Body of pancreas (tissue), 4 donors: ENCODE measurements around the gene ACKR3. TPM values are rescaled to one million over a fixed set of nuclear protein-coding genes. Genes with fewer than 3 reads are reported as not detected.

Experiments
- ATAC-seq: fragments of 150-250 bp; one replicate; pipeline ENCODE4 v1.9.1; 2016
- DNase-seq, 4 donors: peaks; one replicate each; pipeline ENCODE4 v3.0.0-alpha.2; 2019
- H3K27ac ChIP-seq, 4 donors: fragments of 200-600 bp; sonication (generic); 1 replicate in 3 of 4; 2 replicates in 1 of 4; pipeline versions ENCODE4 v1.5.1 to v1.6.1; 2016 to 2019; ENCODE audit warnings: mild to moderate bottlenecking in 1 of 4, mixed read lengths in 1 of 4, moderate library complexity in 1 of 4
- H3K27me3 ChIP-seq, 2 donors: fragments of 200-600 bp; sonication (generic); one replicate each; pipeline ENCODE4 v1.6.0; 2016; ENCODE audit warnings: mild to moderate bottlenecking in 1 of 2
- H3K36me3 ChIP-seq, 2 donors: fragments of 200-600 bp; sonication (generic); replicated peaks in 1 of 2; 2 replicates each; pipeline ENCODE4 v1.5.1; 2016; ENCODE audit warnings: low read depth in 2 of 2; ENCODE audit not compliant: insufficient read depth in 1 of 2
- H3K4me1 ChIP-seq: fragments of 200-600 bp; sonication (generic); one replicate; pipeline ENCODE4 v1.6.0; 2016
- H3K4me3 ChIP-seq, 2 donors: fragments of 200-600 bp; sonication (generic); 1 replicate in 1 of 2; 2 replicates in 1 of 2; pipeline ENCODE4 v1.5.1; 2016 to 2019
- H3K9me3 ChIP-seq, 3 donors: fragments of 200-600 bp; sonication (generic); 1 replicate in 2 of 3; 2 replicates in 1 of 3; pipeline ENCODE4 v1.5.1; 2016
- POLR2A ChIP-seq, 3 donors: fragments of 450-650 bp; IDR thresholded peaks; one replicate each; pipeline ENCODE4 v1.6.1; 2016; ENCODE audit warnings: antibody characterized with exemption in 3 of 3, mild to moderate bottlenecking in 2 of 3
- WGBS, 2 donors: methylation state at CpG; one replicate each; pipeline ENCODE4 v1.1.5; 2017; 5-methylcytosine and 5-hydroxymethylcytosine counted together
- intact Hi-C: fragments of 100-400 bp; cut with DNase I; formaldehyde crosslinking; loops from one replicate; pipeline ENCODE4 v1.15.1; 2023
- total RNA-seq, 2 donors: library from RNA; depleted of rRNA; stranded (reverse); fragments of >200 nt; gene quantifications; one replicate each; pipeline ENCODE4 v1.1.0, GENCODE V29; 2016
- TF ChIP-seq, protein P1 (sequence below), 7 experiments: fragments of 450-650 bp in 4 of 7; fragments of 200-600 bp in 3 of 7; sonication (generic) in 3 of 7; IDR thresholded peaks; one replicate each; pipeline ENCODE4 v1.5.1; 2016 to 2019; ENCODE audit warnings: antibody characterized with exemption in 7 of 7

ACKR3 gene
- total RNA-seq, 2 donors from 2014 or later: 10.4 to 18.1 TPM

DNA sequence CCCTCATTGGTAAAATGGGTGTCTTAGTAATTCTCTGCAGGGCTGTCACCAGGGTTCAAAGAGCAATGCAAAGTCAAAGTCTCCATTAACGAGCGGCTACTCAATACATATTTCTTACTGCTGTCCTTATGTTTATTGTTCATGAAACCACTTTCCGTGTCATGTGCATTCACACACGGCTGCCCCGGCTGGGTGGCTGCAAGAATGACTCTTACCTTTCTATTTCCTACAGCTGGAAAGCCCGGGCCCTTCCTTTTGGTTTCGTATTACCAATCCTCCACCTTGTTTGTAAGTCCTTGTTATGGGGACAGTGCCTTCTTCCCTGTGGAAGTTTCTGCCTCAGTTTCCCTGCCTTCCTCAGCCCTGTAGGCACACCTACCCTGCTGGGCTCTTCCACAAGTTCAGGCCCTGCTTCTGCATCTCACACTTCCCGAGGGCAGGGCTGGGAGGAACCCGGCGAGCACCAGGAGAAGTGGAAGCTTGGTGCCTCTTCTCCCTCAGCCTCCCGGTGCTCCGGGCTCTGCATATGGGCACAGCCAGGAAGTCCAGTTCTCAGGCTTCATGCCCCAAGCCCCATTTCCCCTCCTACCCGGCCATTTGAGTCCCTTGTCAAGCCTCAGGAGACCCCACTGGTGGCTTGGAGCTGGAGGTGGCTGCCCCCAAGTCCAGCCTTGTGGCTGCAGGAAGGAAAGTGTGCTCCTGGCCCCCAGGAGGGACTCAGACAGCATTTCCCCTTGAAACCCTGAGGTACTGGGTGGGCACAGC lies 18.7 kb upstream of the ACKR3 start:
- Histone ChIP-seq H3K9me3 (no peaks in the 10 kb centered on the region), H3K27ac (no peak overlapping the region), H3K4me1 (no peaks in the 10 kb centered on the region), H3K27me3 (no peaks in the 10 kb centered on the region), H3K36me3 (no peaks in the 10 kb centered on the region), H3K4me3 (no peak overlapping the region)
- no peak for DNase-seq
- intact Hi-C loops: no loop called here
- TF ChIP-seq POLR2A (IDR thresholded peaks at IDR 0.05): no peak
- TF ChIP-seq, protein P1, sequence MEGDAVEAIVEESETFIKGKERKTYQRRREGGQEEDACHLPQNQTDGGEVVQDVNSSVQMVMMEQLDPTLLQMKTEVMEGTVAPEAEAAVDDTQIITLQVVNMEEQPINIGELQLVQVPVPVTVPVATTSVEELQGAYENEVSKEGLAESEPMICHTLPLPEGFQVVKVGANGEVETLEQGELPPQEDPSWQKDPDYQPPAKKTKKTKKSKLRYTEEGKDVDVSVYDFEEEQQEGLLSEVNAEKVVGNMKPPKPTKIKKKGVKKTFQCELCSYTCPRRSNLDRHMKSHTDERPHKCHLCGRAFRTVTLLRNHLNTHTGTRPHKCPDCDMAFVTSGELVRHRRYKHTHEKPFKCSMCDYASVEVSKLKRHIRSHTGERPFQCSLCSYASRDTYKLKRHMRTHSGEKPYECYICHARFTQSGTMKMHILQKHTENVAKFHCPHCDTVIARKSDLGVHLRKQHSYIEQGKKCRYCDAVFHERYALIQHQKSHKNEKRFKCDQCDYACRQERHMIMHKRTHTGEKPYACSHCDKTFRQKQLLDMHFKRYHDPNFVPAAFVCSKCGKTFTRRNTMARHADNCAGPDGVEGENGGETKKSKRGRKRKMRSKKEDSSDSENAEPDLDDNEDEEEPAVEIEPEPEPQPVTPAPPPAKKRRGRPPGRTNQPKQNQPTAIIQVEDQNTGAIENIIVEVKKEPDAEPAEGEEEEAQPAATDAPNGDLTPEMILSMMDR (IDR thresholded peaks at IDR 0.05): no peak
- ATAC-seq: no peak
- 84 to 87% methylated on average over 12 to 13 of the region's 13 CpGs for WGBS, 2 donors

DNA sequence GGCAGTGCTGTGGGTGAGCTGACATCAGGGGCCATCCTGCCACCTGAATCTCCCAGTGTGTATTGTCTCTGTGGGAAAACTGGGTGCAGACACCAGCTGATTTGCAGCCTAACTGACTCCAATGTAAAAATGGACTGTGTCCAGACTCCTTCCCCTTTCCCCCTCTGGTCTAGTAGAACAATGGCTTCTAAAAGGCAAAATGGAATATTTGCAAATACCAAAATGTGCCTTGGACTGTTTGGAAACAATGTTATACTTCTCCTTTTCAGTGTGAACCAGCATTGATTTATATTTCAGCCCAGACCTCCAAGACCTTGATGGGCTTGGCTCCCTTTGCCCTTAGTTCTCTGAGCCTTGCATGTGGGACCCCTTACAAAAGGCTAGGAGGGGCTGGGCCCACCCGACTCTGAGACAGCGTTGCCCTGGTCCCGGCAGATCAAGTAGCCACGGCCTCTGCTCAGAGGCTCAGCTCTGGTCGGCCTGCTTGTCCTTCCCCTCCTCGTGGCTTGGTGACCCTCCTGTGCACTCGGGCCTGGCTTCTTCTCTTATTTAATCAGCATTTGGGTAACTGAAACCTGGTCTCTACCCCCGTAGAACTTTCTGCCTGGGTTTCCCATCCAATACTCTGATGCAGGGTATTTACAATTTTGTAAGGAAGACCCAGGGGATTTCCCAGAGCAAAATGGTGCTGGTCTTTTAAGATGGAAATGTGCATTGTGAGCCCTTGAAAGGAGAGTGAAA lies 18.0 kb upstream of the ACKR3 start:
- H3K36me3 ChIP-seq: no peaks in the 10 kb centered on the region
- H3K9me3 ChIP-seq: no peaks in the 10 kb centered on the region
- no peaks in the 10 kb centered on the region for H3K27me3 ChIP-seq
- no peak overlapping the region for H3K27ac ChIP-seq
- DNase-seq (no peak), ATAC-seq (no peak)
- no peak overlapping the region for H3K4me3 ChIP-seq
- H3K4me1 ChIP-seq: no peaks in the 10 kb centered on the region
- intact Hi-C loops: no loop called here
- WGBS, 2 donors: 68 to 73% methylated on average over 5 to 8 of the region's 8 CpGs
- TF ChIP-seq, protein P1 (IDR thresholded peaks at IDR 0.05): no peak
- no peak for TF ChIP-seq POLR2A (IDR thresholded peaks at IDR 0.05)

DNA sequence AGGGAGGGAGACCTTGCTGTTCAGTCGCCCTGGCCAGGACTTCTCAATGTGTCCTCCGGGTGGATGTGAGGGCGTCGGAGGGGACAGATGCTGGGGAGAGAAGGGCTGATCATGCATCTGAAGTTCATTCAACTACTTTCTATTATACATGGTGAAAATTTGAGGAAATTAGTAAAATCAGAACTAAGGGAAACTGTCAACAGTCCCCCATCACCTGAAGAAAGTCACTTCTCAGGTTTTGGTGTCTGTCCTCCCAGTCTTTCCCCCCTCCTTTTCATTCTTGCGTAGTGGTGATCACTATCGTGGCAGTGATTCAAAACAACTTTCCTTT lies 17.4 kb upstream of the ACKR3 start:
- ATAC-seq: no peak

DNA sequence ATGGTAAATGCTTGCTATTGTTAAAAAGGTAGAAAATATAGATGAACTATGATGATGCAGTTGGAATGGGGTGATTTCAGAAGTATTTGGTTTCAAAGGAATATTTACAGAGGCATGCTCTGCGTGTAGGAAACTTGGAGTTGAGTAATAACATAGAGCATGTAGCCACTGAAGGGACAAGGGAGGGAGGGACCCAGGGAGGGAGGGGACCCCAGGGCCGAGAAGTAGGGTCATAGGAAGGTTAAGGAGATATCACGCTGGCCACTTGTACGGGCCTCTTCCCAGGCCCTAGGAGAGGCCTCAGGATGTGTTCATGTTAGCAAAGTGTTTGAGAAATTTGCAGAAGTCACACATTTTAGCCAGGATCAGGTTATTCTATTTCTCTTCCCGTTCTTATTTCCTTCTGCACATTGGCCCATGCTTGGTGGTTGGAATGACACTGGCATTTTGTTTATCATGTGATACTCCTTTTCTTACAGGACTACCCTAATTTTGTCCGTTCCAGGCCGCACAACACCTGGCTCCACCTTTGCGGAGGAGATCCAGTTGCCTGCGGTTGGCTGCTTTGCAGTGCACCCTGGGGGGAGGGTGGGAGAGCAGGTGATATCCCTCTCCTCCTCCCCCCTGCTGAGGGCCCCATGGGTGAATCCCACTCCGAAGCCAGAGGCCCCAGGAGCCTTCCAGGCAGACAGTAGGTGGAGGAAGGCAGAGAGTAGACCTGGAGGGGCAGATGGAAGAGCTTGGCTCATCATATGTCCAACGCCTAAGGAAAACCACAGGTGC lies 16.9 kb upstream of the ACKR3 start:
- intact Hi-C loops: no loop called here
- Histone ChIP-seq H3K27me3 (no peaks in the 10 kb centered on the region), H3K4me1 (no peaks in the 10 kb centered on the region), H3K36me3 (no peaks in the 10 kb centered on the region), H3K4me3 (no peak overlapping the region), H3K27ac (no peak overlapping the region), H3K9me3 (no peaks in the 10 kb centered on the region)
- no peak for TF ChIP-seq POLR2A (IDR thresholded peaks at IDR 0.05)
- TF ChIP-seq, protein P1 (IDR thresholded peaks at IDR 0.05): no peak
- ATAC-seq (no peak), DNase-seq (no peak)
- WGBS, 2 donors: 76 to 82% methylated on average over 10 to 11 of the region's 11 CpGs

More for the DNA sequence above, 17.4 kb upstream of the ACKR3 start:
- no peak overlapping the region for H3K27ac ChIP-seq
- WGBS, 2 donors: 86% methylated on average over 6 of the region's 6 CpGs
- H3K36me3 ChIP-seq: no peaks in the 10 kb centered on the region
- DNase-seq: no peak
- no peak for TF ChIP-seq POLR2A (IDR thresholded peaks at IDR 0.05)
- TF ChIP-seq, protein P1 (IDR thresholded peaks at IDR 0.05): no peak
- no peaks in the 10 kb centered on the region for H3K27me3 ChIP-seq
- H3K4me1 ChIP-seq: no peaks in the 10 kb centered on the region
- intact Hi-C loops: no loop called here
- no peak overlapping the region for H3K4me3 ChIP-seq
- H3K9me3 ChIP-seq: no peaks in the 10 kb centered on the region
